OCI-LY3 (cell line): Measurements from ENCODE around the gene NDUFB10.
A peak's percentile ranks its signal among the peaks of the same experiment; 100 is the strongest.

Source experiments
- H2AFZ ChIP-seq: fragments of 200-600, 300-600 bp; shearing (Covaris generic); 2 replicates; pipeline ENCODE4 v1.6.0; 2014; ENCODE audit warnings: antibody characterized with exemption, low read depth, low read length
- H3K27ac ChIP-seq: fragments of 200-600, 300-600 bp; sonication (generic); 2 replicates; pipeline ENCODE4 v1.5.1; 2014; ENCODE audit warnings: mild to moderate bottlenecking, low read length, moderate library complexity, mixed read lengths
- H3K27me3 ChIP-seq: fragments of 200-600, 300-600 bp; sonication (generic); 2 replicates; pipeline ENCODE4 v1.6.1; 2014; ENCODE audit warnings: low read depth, low read length, mixed read lengths
- H3K36me3 ChIP-seq: fragments of 200-600, 300-600 bp; sonication (generic); replicated peaks from 2 replicates; pipeline ENCODE3; 2014; ENCODE audit warnings: low read depth, low read length, mixed read lengths
- H3K4me1 ChIP-seq: fragments of 300-600, 200-600 bp; sonication (generic); 2 replicates; pipeline ENCODE4 v1.6.1; 2014; ENCODE audit warnings: low read length, mixed read lengths
- H3K4me2 ChIP-seq: fragments of 200-600, 300-600 bp; sonication (generic); 2 replicates; pipeline ENCODE4 v1.6.1; 2014; ENCODE audit warnings: low read length, mixed read lengths
- H3K4me3 ChIP-seq: fragments of 300-600, 200-600 bp; sonication (generic); 2 replicates; pipeline ENCODE4 v1.5.1; 2014; ENCODE audit warnings: antibody characterized with exemption, mild to moderate bottlenecking, low read length, moderate library complexity
- H3K79me2 ChIP-seq: fragments of 300-600, 200-600 bp; shearing (Covaris generic); 2 replicates; pipeline ENCODE4 v1.6.1; 2014; ENCODE audit warnings: mild to moderate bottlenecking, low read length, mixed read lengths
- H3K9ac ChIP-seq: fragments of 300-600, 200-600 bp; shearing (Covaris generic); 2 replicates; pipeline ENCODE4 v1.6.0; 2014; ENCODE audit warnings: mild to moderate bottlenecking, low read length, moderate library complexity
- H3K9me3 ChIP-seq: fragments of 200-600, 300-600 bp; shearing (Covaris generic); 2 replicates; pipeline ENCODE4 v1.6.1; 2014; ENCODE audit warnings: low read length, mixed read lengths; ENCODE audit not compliant: insufficient read depth
- H4K20me1 ChIP-seq: fragments of 200-600, 300-600 bp; sonication (generic); 2 replicates; pipeline ENCODE4 v1.6.1; 2016; ENCODE audit warnings: low read length, mixed read lengths; ENCODE audit not compliant: insufficient read depth
- EZH2phosphoT487 ChIP-seq: fragments of 200-600 bp; shearing (Covaris generic); IDR thresholded peaks from 2 replicates; pipeline ENCODE4 v1.6.1; 2018; ENCODE audit warnings: antibody characterized with exemption, mixed run types, low read depth
- TF ChIP-seq, protein P1 (sequence below): fragments of 200-600, 300-600 bp; sonication (generic); IDR thresholded peaks from 2 replicates; pipeline ENCODE4 v1.5.1; 2014; ENCODE audit warnings: antibody characterized with exemption, low read length, low read depth

Gene NDUFB10

DNA sequence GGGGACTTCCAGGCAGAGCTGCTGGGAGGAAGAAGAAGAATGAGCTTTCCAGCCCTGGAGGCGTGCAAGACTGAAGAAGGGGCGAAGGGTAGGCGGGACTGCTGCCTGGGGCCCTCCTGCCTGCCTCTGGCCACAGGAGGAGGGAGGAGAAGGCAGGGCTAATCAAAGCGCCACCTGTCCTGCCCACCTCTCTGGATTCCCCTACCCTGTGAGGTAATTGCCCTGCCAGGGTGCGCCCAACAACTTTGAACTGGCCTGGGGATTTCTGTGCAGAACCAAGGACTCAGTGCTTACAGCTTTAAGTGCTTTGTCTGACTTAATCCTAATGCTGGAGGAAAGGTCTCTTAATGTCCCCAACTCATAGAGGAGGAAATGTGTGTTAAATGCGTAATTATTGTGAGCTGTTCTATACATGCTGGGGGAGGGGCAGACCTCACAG lies 22.1 kb downstream of the NDUFB10 start, which contains the start of gene NOXO1:
NOXO1 (minus strand) TSS at position 72 of the 439 bp plus-strand sequence. CDS start 290 bp downstream, outside the sequence.
- no peak within 1 kb of the TSS for H3K4me3 ChIP-seq
- H3K36me3 ChIP-seq: peaks cover 17% of the 10 kb centered on the region
- H2AFZ ChIP-seq: no peak within 1 kb of the TSS
- peaks cover 12% of the 10 kb centered on the region for H3K79me2 ChIP-seq
- no peak within 1 kb of the TSS for H3K4me2 ChIP-seq
- H3K9ac ChIP-seq: no peak within 1 kb of the TSS
- H4K20me1 ChIP-seq: no peaks in the 10 kb centered on the region
- H3K9me3 ChIP-seq: no peaks in the 10 kb centered on the region
- no peaks in the 10 kb centered on the region for H3K27me3 ChIP-seq
- H3K4me1 ChIP-seq: peaks cover 10% of the 10 kb centered on the region
- TF ChIP-seq, protein P1, sequence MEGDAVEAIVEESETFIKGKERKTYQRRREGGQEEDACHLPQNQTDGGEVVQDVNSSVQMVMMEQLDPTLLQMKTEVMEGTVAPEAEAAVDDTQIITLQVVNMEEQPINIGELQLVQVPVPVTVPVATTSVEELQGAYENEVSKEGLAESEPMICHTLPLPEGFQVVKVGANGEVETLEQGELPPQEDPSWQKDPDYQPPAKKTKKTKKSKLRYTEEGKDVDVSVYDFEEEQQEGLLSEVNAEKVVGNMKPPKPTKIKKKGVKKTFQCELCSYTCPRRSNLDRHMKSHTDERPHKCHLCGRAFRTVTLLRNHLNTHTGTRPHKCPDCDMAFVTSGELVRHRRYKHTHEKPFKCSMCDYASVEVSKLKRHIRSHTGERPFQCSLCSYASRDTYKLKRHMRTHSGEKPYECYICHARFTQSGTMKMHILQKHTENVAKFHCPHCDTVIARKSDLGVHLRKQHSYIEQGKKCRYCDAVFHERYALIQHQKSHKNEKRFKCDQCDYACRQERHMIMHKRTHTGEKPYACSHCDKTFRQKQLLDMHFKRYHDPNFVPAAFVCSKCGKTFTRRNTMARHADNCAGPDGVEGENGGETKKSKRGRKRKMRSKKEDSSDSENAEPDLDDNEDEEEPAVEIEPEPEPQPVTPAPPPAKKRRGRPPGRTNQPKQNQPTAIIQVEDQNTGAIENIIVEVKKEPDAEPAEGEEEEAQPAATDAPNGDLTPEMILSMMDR: no peak
- no peak for TF ChIP-seq EZH2phosphoT487
- no peak within 1 kb of the TSS for H3K27ac ChIP-seq

DNA sequence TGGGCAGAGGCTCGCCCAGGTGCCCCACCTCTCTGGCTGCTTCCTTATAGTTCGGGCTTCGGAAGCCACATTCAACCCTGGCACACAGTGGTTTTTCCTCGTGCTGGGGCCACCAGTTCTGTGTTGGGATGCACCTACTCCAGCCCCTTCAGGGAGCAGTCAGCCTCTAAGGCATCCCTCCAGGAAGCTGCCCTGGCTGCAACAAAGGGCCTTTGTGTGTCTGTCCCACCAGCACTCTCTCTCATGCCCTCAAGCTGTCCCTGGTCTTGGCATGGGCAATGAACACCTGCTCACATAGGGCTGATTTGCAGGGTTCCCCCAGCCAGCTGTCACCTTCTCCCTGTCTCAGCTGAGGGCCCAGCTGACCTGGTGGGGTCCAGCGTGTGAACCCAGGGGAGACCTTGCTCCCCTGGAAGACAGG lies 22.7 kb downstream of the NDUFB10 start:
- H3K27ac ChIP-seq: no peak overlapping the region
- peaks cover 12% of the 10 kb centered on the region for H3K79me2 ChIP-seq
- no peaks in the 10 kb centered on the region for H4K20me1 ChIP-seq
- peaks cover 10% of the 10 kb centered on the region for H3K4me1 ChIP-seq
- TF ChIP-seq EZH2phosphoT487: no peak
- TF ChIP-seq, protein P1: no peak
- no peak overlapping the region for H3K4me3 ChIP-seq
- H3K4me2 ChIP-seq: no peak overlapping the region
- no peak overlapping the region for H2AFZ ChIP-seq
- no peak overlapping the region for H3K9ac ChIP-seq
- no peaks in the 10 kb centered on the region for H3K27me3 ChIP-seq
- peaks cover 19% of the 10 kb centered on the region for H3K36me3 ChIP-seq
- H3K9me3 ChIP-seq: no peaks in the 10 kb centered on the region

DNA sequence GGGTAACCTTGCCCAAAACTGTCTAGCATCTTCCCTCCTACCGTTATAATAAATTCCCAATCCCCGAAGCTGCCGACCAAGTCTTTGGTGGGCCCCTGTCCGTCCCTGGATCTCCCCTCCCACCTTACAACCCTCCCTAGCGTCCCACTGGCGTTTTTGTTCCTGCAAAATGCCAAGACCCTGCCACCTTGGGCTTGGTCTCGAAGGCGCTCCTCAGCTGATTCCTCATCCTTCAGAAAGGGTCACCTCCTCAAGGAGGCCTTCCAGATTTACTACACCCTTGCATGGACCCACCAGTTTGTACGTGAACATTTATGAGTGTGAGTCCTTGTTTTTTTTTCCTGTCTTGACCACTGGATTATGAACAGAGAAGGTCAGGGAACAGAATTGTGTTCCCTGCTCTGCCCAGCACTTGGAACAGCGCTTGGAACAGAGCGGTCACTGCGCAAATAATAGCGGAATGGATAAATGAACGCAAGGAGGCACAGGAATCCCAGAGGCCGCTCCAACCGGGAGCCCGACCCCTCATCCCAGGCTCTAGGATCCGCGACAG lies 23.7 kb downstream of the NDUFB10 start:
- peaks cover 10% of the 10 kb centered on the region for H3K4me1 ChIP-seq

More for the DNA sequence above, 23.7 kb downstream of the NDUFB10 start:
- Histone ChIP-seq H3K79me2 (peaks cover 12% of the 10 kb centered on the region), H2AFZ (no peak overlapping the region), H3K4me2 (no peak overlapping the region), H3K36me3 (peaks cover 19% of the 10 kb centered on the region), H3K27me3 (no peaks in the 10 kb centered on the region), H4K20me1 (no peaks in the 10 kb centered on the region), H3K4me3 (peak overlapping the region; percentile 95; the same call in 1 of the 2 replicates), H3K9ac (no peak overlapping the region), H3K9me3 (no peaks in the 10 kb centered on the region), H3K27ac (no peak overlapping the region)
- TF ChIP-seq EZH2phosphoT487: no peak
- TF ChIP-seq, protein P1: no peak
